LHCN-M2 (cell line): ENCODE data around the gene MDFIC. TPM values are rescaled to one million over a fixed set of nuclear protein-coding genes. Genes with fewer than 3 reads are reported as not detected.
A peak's percentile ranks its signal among the peaks of the same experiment; 100 is the strongest.

Experiments used
- DNase-seq: peaks from one replicate; pipeline ENCODE4 v3.0.0-alpha.2; 2012; ENCODE audit warnings: low read depth
- total RNA-seq: library from RNA; depleted of rRNA; stranded (reverse); fragments of >200 nt; gene quantifications from 2 replicates; pipeline ENCODE4 v1.2.3, GENCODE V29; 2014

Gene MDFIC
- total RNA-seq, 1 experiment from 2014 or later = 72.6 TPM

- no peak for DNase-seq
Observed at GRCh38 chr7:114952296-114952695, 30.4 kb downstream of the MDFIC start.

- no peak for DNase-seq
Observed at GRCh38 chr7:114953724-114954123, 31.8 kb downstream of the MDFIC start.

GRCh38 chr7:114956702-114957101, 34.8 kb downstream of the MDFIC start:
- no peak for DNase-seq

- DNase-seq = no peak
Observed at GRCh38 chr7:114957444-114957843, 35.5 kb downstream of the MDFIC start.

DNA sequence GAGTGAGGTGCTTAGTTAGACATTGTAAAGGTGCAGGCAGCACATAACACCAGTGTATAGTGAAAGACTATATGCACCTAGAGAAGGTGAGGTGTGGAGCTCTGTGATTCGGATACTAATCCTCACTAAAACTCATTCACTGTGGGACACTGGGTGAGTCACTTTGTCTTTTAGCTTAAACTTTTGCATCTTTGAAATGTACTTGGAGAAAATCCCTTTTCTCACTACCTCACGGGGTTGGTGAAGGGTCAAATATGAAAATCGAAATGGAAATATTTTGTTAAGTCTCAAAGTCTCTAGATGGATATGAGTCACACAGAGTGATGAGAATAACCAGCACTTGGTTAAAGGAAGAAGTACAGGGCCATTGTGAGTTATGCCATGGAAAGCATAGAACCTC, 38.0 kb downstream of the MDFIC start:
- DNase-seq = peak; percentile 67

- DNase-seq = no peak
Observed at GRCh38 chr7:114962441-114962840, 40.5 kb downstream of the MDFIC start.

GRCh38 chr7:114966156-114966555, 44.3 kb downstream of the MDFIC start:
- no peak for DNase-seq

- no peak for DNase-seq
Observed at GRCh38 chr7:114969096-114969495, 47.2 kb downstream of the MDFIC start.

DNA sequence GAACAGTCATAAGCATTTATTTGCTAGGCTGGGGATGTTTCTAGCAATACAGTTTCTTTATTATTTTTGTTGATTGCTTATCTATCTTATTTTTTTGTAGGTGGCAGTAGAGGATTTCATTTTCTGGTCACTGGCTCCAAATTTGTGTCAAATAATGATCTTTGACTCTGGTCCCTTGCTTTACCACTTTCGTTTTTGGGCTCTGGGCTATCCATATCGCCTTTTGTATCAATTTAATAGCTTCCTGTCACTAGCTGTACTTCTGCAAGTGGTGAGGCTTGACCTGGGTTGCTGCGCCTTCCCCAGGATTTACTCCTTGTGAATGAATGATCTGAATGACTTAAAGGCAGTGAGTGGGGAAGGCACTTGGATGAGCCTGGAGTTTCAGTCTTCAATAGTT, 48.4 kb downstream of the MDFIC start:
- DNase-seq = no peak

GRCh38 chr7:114970732-114971131, 48.8 kb downstream of the MDFIC start:
- no peak for DNase-seq

- no peak for DNase-seq
Observed at GRCh38 chr7:114972567-114972966, 50.7 kb downstream of the MDFIC start.

DNA sequence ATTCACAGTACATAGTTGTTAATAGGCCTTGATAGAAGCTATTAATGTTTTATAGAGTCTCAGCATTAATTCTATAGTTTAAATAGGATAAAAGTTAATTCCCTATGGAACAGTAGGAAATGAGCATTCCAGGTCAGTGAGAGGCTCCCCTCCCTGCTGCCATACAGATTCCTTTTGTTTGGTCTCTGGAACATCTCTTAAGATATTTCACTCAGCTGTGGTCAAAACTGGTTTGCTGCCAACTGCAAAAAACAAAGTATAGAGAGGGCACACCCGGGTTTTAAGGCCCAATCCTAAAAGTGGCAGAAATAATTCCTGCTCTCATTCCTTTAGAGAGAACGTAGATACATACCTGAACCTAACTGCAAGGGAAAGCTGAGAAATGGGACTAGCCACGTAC, 51.3 kb downstream of the MDFIC start:
- peak; percentile 87 for DNase-seq

DNA sequence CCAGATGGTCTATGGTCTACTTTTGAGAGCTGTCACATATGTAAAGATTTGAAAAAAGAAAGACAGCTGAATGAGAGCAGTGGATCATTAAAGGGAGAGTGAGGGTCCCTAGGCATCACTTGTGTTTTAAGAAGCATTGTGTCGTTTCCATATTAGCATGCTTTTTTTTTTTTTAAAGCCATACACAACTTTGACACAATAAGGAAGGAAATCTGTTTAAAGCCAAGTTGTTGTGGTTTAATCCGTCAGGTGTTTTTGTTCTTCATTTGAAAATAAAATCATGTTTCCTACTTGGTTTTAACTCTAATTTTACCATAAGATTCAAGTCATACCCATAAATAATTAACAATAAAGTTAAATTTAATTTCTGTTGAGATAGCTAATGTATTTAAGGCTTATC, 53.5 kb downstream of the MDFIC start:
- no peak for DNase-seq

GRCh38 chr7:114976666-114977065, 54.8 kb downstream of the MDFIC start:
- DNase-seq = no peak

- DNase-seq = no peak
Observed at GRCh38 chr7:114977277-114977676, 55.4 kb downstream of the MDFIC start.

DNA sequence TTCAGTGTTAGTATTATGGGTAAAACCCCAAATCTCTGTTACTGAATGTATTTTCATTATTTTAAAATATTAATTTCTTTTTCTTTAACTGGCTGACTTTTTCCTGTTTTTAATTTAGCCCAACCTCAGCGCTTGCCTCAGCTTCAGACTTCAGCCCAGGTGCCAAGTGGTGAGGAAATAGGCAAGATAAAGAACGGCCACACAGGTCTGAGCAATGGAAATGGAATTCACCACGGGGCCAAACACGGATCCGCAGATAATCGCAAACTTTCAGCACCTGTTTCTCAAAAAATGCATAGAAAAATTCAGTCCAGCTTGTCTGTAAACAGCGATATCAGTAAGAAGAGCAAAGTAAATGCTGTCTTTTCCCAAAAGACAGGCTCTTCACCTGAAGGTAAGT, 57.5 kb downstream of the MDFIC start:
- peak; percentile 76 for DNase-seq

DNA sequence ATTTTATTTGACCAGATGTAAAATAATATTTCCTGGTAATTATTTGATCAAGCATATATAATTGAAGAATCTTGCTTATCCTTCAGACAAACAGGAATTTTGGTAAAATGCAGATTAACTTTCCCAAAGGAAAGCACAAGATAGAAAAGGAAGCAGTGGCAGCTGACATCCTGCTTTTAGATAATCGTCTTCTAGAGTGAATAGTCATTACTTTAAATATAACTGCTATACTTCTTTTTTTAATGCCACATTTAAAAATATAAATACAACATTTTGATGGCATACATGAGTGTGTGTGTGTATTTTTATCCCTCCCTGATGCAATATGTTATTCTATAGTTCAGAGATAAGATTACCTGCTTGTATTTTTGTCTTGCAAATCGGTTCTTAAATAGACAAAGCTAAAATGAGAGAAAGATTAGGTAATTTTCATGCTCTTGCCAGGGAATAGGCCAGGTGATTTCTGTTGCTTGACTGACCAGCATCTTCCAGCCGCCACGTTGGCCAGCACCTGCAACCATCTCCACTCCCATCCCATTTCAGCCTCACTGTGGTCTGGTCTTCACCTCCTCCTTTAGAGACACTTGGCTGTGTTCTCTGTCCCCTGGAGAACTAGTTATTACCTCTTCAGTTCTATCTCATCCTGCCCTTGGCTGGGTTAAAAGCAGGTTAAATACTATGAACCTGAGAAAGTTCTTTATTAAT, 58.1 kb downstream of the MDFIC start:
- DNase-seq = no peak

DNA sequence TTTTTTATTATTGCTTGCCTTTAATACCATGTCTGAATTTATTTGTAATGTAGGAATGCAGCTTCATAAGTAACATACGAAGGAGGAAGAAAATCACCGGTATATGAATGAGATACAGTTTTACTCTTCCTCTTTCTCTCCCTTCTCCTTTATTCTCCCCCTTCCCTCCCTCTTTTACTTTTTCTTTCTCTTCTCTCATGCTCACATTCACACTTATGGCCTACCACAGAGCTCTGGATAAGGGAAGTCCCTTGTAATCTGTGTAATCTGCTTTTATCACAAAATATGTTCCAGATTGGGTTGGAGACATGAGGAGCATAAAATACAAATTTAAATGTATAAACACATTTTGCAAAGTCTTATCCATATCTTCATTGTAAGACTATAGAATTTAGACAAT, 59.4 kb downstream of the MDFIC start:
- DNase-seq = no peak

- no peak for DNase-seq
Observed at GRCh38 chr7:114985116-114985715, 63.3 kb downstream of the MDFIC start.

GRCh38 chr7:114986190-114987180, 64.6 kb downstream of the MDFIC start:
- DNase-seq = no peak

DNA sequence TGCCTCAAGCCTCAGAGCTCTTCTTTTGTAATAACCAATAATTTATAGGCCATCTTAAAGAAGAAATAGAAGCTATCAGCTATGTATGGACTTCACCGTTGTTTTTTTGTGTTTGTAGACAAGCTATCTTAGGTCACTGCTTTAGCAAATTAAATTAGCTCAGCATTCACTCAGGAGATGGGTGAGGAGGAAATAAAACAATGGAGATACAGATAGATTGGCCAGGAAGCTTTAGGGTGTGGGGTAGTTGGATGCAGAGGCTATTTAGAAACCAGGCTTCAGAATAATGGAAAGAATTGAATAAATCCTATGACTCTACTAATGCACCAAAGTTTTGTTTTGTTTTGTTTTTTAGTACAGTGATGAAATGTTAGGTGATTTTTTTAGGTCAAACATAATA, 66.1 kb downstream of the MDFIC start:
- no peak for DNase-seq

GRCh38 chr7:114988755-114989375, 67.0 kb downstream of the MDFIC start:
- peak; percentile 87 for DNase-seq
